ENCODE data around the gene MYH15.

DNA sequence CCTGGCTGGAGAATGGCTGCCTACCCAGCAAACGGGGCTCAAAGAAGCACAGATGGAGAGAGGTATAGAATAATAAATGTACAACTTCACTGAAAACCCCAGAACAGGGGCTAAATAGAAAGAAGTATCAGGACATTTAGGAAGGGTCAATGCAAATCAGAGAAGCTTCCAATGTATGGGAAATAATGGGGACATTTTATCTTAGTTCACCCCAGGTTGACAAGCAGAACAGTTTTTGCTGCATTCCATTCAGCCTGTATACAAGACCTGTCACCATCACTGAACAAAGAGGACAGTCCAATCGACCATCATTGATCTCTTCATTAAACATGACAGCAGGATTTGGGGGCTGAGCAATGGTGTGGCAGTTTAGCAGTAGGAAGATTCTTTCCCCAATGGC is 68.1 kb downstream of the MYH15 start:
- TF ChIP-seq, protein P1, sequence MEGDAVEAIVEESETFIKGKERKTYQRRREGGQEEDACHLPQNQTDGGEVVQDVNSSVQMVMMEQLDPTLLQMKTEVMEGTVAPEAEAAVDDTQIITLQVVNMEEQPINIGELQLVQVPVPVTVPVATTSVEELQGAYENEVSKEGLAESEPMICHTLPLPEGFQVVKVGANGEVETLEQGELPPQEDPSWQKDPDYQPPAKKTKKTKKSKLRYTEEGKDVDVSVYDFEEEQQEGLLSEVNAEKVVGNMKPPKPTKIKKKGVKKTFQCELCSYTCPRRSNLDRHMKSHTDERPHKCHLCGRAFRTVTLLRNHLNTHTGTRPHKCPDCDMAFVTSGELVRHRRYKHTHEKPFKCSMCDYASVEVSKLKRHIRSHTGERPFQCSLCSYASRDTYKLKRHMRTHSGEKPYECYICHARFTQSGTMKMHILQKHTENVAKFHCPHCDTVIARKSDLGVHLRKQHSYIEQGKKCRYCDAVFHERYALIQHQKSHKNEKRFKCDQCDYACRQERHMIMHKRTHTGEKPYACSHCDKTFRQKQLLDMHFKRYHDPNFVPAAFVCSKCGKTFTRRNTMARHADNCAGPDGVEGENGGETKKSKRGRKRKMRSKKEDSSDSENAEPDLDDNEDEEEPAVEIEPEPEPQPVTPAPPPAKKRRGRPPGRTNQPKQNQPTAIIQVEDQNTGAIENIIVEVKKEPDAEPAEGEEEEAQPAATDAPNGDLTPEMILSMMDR (IDR thresholded peaks at IDR 0.05) = no peak
- no peak for TF ChIP-seq POLR2A (IDR thresholded peaks at IDR 0.05)
- TF ChIP-seq POLR2AphosphoS5 (IDR thresholded peaks at IDR 0.05; ENCODE audit: insufficient read depth in 1 of 2, low read depth in 1 of 2) = no peak

All from vagina (tissue), 2 donors.